ENCODE data around the gene ZSCAN32.
A peak's percentile ranks its signal among the peaks of the same experiment; 100 is the strongest.

The ZSCAN32 gene

DNA sequence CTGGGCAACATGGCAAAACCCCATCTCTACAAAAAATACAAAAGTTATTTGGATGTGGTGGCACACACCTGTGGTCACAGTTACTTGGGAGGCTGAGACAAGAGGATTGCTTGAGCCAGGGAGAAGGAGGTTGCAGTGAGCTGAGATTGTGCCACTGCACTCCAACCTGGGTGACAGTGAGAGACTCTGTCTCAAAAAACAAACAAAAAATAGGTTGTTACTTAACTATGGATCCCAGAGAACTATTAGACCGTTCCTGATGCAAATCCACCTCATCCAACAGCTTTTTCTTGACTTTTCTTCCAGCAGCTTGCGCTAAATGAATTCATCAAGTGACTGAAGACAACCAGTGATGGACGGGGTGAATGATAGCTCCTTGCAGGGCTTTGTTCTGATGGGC lies 45.2 kb downstream of the ZSCAN32 start, which contains the start of gene OR2C1:
TSS of gene OR2C1 (plus strand) at position 301 of the 400 bp plus-strand sequence. CDS start at position 353, 52 bp downstream.
- TF ChIP-seq EZH2 (IDR thresholded peaks at IDR 0.05; ENCODE audit: borderline replicate concordance, low read length) = no peak
- TF ChIP-seq, protein P1, sequence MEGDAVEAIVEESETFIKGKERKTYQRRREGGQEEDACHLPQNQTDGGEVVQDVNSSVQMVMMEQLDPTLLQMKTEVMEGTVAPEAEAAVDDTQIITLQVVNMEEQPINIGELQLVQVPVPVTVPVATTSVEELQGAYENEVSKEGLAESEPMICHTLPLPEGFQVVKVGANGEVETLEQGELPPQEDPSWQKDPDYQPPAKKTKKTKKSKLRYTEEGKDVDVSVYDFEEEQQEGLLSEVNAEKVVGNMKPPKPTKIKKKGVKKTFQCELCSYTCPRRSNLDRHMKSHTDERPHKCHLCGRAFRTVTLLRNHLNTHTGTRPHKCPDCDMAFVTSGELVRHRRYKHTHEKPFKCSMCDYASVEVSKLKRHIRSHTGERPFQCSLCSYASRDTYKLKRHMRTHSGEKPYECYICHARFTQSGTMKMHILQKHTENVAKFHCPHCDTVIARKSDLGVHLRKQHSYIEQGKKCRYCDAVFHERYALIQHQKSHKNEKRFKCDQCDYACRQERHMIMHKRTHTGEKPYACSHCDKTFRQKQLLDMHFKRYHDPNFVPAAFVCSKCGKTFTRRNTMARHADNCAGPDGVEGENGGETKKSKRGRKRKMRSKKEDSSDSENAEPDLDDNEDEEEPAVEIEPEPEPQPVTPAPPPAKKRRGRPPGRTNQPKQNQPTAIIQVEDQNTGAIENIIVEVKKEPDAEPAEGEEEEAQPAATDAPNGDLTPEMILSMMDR (IDR thresholded peaks at IDR 0.05; ENCODE audit: low read length) = no peak
- H4K20me1 ChIP-seq (ENCODE audit: insufficient read depth, low read length) = no peaks in the 10 kb centered on the region

DNA sequence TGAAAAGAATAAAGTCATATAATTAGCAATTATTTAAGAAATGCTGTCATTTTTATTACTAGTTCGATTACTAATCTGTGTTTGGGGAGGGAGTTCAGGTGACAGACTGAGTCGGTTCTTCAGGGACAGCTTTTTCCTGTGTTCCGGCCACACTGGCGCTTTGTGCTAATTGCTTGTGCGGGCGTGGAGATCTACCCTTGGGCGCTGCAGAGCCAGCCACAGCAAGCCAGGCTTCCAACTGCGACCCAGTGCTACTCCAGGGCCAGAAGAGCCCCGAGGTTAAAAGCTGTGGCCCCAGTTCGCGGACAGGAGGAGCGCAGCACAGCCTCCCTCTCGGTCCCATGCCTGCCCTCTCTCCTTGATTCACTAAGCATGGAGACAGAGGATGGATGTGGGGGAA lies 51.6 kb downstream of the ZSCAN32 start:
- Histone ChIP-seq H2AFZ (ENCODE audit: low read length) (no peak overlapping the region), H3K4me1 (ENCODE audit: insufficient read depth, low read length, severe bottlenecking) (peaks cover 25% of the 10 kb centered on the region), H3K27ac (ENCODE audit: low read depth, low read length, poor library complexity, severe bottlenecking) (peak overlapping the region; percentile 74), H3K4me2 (ENCODE audit: low read length) (peak overlapping the region; percentile 10), H3K36me3 (ENCODE audit: insufficient read depth, low read length) (no peaks in the 10 kb centered on the region), H3K9me3 (ENCODE audit: low read length) (no peaks in the 10 kb centered on the region), H3K79me2 (ENCODE audit: insufficient read depth, low read length) (no peaks in the 10 kb centered on the region), H3K4me3 (ENCODE audit: low read depth, low read length, poor library complexity, severe bottlenecking) (no peak overlapping the region), H3K27me3 (ENCODE audit: insufficient read depth, low read length) (no peaks in the 10 kb centered on the region), H3K9ac (ENCODE audit: low read length) (no peak overlapping the region), H3F3A (ENCODE audit: insufficient read depth, low read length) (0 out of 2 replicates have a peak, but pooled peaks cover 3% of the 10 kb centered on the region), H3K9me2 (ENCODE audit: low read depth, low read length) (no peaks in the 10 kb centered on the region), H4K20me1 (ENCODE audit: insufficient read depth, low read length) (no peaks in the 10 kb centered on the region)
- TF ChIP-seq, protein P1 (IDR thresholded peaks at IDR 0.05; ENCODE audit: low read length) = no peak
- TF ChIP-seq EZH2 (IDR thresholded peaks at IDR 0.05; ENCODE audit: borderline replicate concordance, low read length) = no peak

More for the DNA sequence above, 45.2 kb downstream of the ZSCAN32 start, which contains the start of gene OR2C1:
- H3K79me2 ChIP-seq (ENCODE audit: insufficient read depth, low read length) = no peaks in the 10 kb centered on the region
- H3K36me3 ChIP-seq (ENCODE audit: insufficient read depth, low read length) = no peaks in the 10 kb centered on the region
- H3K9me2 ChIP-seq (ENCODE audit: low read depth, low read length) = no peaks in the 10 kb centered on the region
- H3K4me2 ChIP-seq (ENCODE audit: low read length) = no peak within 1 kb of the TSS
- H3K9ac ChIP-seq (ENCODE audit: low read length) = no peak within 1 kb of the TSS
- H3F3A ChIP-seq (ENCODE audit: insufficient read depth, low read length) = no peaks in the 10 kb centered on the region
- H3K4me1 ChIP-seq (ENCODE audit: insufficient read depth, low read length, severe bottlenecking) = no peaks in the 10 kb centered on the region
- no peak within 1 kb of the TSS for H3K27ac ChIP-seq (ENCODE audit: low read depth, low read length, poor library complexity, severe bottlenecking)
- H3K27me3 ChIP-seq (ENCODE audit: insufficient read depth, low read length) = no peaks in the 10 kb centered on the region
- no peak within 1 kb of the TSS for H2AFZ ChIP-seq (ENCODE audit: low read length)
- H3K4me3 ChIP-seq (ENCODE audit: low read depth, low read length, poor library complexity, severe bottlenecking) = no peak within 1 kb of the TSS
- no peaks in the 10 kb centered on the region for H3K9me3 ChIP-seq (ENCODE audit: low read length)

DNA sequence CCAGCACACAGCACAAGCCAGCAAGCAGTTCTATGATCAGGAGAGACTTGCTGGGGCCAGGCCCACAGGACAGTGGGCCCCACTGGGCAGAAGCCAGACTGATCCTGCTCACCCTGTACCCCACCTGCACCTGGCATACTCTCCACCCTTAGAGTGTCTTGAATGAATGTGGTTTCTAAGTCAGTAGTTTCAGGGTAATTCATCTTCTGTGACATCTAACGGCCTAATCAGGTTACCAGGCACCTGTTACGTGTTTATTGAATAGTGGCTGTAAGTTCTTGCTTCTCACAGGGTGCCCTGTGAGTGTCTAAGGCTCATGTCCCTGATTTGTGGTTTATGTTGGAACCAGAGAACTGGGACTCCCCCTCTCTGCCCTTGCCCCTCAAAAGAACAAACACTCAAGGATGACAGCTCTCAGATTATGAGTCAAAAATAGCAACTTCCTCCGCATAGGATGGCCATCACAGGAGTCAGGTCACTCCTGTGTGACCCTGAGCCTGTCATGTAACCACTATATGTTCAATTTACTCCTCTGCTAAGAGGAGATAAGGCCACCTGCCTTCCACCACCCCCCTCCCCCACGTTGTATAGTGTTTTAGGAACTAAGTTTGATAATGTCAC lies 52.1 kb downstream of the ZSCAN32 start:
- H2AFZ ChIP-seq (ENCODE audit: low read length) = no peak overlapping the region
- H4K20me1 ChIP-seq (ENCODE audit: insufficient read depth, low read length) = no peaks in the 10 kb centered on the region
- H3K79me2 ChIP-seq (ENCODE audit: insufficient read depth, low read length) = no peaks in the 10 kb centered on the region
- no peaks in the 10 kb centered on the region for H3K36me3 ChIP-seq (ENCODE audit: insufficient read depth, low read length)
- H3K27me3 ChIP-seq (ENCODE audit: insufficient read depth, low read length) = no peaks in the 10 kb centered on the region
- peak overlapping the region; percentile 10 for H3K4me2 ChIP-seq (ENCODE audit: low read length)
- peaks cover 25% of the 10 kb centered on the region for H3K4me1 ChIP-seq (ENCODE audit: insufficient read depth, low read length, severe bottlenecking)
- H3K9me3 ChIP-seq (ENCODE audit: low read length) = no peaks in the 10 kb centered on the region
- H3K4me3 ChIP-seq (ENCODE audit: low read depth, low read length, poor library complexity, severe bottlenecking) = no peak overlapping the region
- 0 out of 2 replicates have a peak, but pooled peaks cover 3% of the 10 kb centered on the region for H3F3A ChIP-seq (ENCODE audit: insufficient read depth, low read length)
- H3K9me2 ChIP-seq (ENCODE audit: low read depth, low read length) = no peaks in the 10 kb centered on the region
- H3K27ac ChIP-seq (ENCODE audit: low read depth, low read length, poor library complexity, severe bottlenecking) = peak overlapping the region; percentile 74
- no peak for TF ChIP-seq EZH2 (IDR thresholded peaks at IDR 0.05; ENCODE audit: borderline replicate concordance, low read length)
- TF ChIP-seq, protein P1 (IDR thresholded peaks at IDR 0.05; ENCODE audit: low read length) = no peak
- H3K9ac ChIP-seq (ENCODE audit: low read length) = no peak overlapping the region
